KOPT-K1 (cell line): ENCODE results near the gene NADSYN1.
"Not testable (repeated sequence)": the region's sequence is repeated elsewhere in the genome, so short reads cannot be mapped to it uniquely, and the experiment has no call there.

ENCODE experiments used
- H3K27ac ChIP-seq: fragments of 200-600 bp; sonication (generic); 2 replicates; pipeline ENCODE4 v1.5.1; 2016; ENCODE audit warnings: antibody characterized with exemption, mild to moderate bottlenecking, low read depth, low read length; ENCODE audit not compliant: poor library complexity, severe bottlenecking
- H3K36me3 ChIP-seq: fragments of 200-600 bp; sonication (generic); 2 replicates; pipeline ENCODE4 v1.5.1; 2017; ENCODE audit warnings: antibody characterized with exemption, mild to moderate bottlenecking, low read length, moderate library complexity; ENCODE audit not compliant: insufficient read depth
- H3K9me3 ChIP-seq: fragments of 200-600 bp; sonication (generic); 2 replicates; pipeline ENCODE4 v1.5.1; 2017; ENCODE audit warnings: antibody characterized with exemption, low read length, mild to moderate bottlenecking; ENCODE audit not compliant: insufficient read depth, poor library complexity, severe bottlenecking

Gene NADSYN1

DNA sequence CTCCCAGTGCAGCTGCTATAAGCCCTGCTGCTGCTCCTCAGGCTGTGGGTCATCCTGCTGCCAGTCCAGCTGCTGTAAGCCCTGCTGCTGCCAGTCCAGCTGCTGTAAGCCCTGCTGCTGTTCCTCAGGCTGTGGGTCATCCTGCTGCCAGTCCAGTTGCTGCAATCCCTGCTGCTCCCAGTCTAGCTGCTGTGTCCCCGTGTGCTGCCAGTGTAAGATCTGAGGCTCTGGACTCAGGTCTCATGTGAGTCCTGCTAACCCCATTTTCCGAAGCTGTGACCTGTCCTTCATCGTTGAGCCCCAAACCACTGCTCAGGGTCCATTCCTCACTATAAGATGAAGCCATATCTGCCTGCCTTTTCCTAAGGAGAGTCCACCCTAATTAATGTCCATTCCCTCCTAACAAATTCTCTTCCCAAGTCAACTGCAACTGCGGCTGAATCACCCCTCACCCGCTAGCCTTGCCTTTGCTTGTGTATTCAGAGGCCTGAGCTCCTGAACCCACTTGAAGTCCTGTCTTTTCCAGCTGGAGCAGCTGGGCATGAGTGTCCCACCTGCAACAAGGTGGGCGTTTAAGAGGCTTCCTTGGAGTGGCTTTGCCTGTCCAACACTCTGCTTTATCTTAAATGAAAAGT, 74.7 kb downstream of the NADSYN1 start:
- H3K36me3 ChIP-seq = no peaks in the 10 kb centered on the region
- no peaks in the 10 kb centered on the region for H3K9me3 ChIP-seq
- no peak overlapping the region for H3K27ac ChIP-seq

- Histone ChIP-seq H3K27ac (no peak overlapping the region), H3K36me3 (no peaks in the 10 kb centered on the region), H3K9me3 (no peaks in the 10 kb centered on the region)
Measured at GRCh38 chr11:71530602-71531001, 77.6 kb downstream of the NADSYN1 start.

DNA sequence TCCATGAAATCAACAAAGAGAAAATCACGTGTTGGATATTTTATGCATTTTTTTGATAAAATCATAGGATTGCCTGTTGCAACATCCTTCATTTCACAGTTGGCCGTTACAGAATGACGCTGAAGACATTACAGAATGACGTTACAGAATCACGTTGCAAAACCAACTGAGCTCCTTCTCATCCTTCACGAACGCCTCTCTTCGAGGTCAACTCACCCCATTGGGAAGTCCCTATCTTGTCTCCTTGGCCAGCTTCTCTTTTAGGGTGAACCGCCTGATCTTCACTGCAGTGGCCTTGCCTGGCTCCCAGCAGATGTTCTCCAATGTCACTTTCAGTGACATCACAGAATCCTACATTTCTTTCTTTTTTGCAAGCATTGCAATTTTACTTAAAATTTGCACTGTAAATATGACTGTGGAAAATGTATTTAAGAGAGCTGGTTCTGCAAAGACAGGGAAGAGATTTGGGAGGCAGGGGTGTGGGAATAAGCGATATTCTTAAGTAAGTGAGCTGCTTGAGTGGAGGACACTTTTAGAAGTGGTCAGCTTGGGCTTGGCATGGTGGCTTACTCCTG, 79.1 kb downstream of the NADSYN1 start:
- no peaks in the 10 kb centered on the region for H3K36me3 ChIP-seq
- no peak overlapping the region for H3K27ac ChIP-seq
- no peaks in the 10 kb centered on the region for H3K9me3 ChIP-seq

DNA sequence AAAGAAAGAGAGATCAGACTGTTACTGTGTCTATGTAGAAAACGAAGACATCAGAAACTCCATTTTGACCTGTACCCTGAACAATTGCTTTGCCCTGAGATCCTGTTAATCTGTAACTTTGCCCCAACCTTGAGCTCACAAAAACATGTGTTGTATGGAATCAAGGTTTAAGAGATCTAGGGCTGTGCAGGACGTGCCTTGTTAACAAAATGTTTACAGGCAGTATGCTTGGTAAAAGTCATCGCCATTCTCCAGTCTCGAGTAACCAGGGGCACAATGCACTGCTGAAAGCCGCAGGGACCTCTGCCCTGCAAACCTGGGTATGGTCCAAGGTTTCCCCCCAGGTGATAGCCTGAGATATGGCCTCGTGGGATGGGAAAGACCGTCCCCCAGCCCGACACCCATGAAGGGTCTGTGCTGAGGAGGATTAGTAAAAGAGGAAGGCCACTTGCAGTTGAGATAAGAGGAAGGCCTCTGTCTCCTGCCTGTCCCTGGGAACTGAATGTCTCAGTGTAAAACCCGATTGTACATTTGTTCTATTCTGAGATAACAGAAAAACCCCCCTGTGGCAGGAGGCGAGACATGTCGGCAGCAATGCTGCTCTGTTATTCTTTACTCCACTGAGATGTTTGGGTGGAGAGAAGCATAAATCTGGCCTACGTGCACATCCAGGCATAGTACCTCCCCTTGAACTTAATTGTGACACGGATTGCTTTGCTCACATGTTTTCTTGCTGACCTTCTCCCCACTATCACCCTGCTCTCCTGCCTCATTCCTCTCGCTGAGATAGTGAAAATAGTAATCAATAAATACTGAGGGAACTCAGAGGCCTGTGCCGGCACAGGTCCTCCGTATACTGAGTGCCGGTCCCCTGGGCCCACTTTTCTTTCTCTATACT, 82.0 kb downstream of the NADSYN1 start:
- not testable (repeated sequence) for H3K27ac ChIP-seq, H3K9me3 ChIP-seq, H3K36me3 ChIP-seq

GRCh38 chr11:71535825-71536224, 82.8 kb downstream of the NADSYN1 start:
- no peak overlapping the region for H3K27ac ChIP-seq
- peaks cover 15% of the 10 kb centered on the region for H3K9me3 ChIP-seq
- H3K36me3 ChIP-seq = no peaks in the 10 kb centered on the region

DNA sequence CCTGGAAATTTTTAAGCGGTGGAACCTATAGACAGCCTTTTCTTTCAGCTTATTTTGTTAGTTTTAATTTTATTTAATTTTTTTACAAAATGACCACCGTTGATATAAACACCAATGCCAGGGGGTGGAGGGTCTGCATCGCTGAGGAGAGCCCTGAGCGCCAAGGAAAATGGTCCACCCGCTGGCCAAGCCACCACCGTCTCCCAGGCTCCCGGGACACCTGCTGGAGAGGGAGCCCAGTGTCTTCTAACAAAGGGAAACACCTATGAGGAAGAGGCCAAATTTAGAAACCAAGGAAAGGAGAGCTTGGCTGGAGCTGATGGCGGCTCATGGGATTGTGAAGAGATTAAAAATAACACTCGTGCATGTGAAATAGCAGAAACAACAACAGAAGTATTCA, 84.5 kb downstream of the NADSYN1 start:
- no peaks in the 10 kb centered on the region for H3K36me3 ChIP-seq
- H3K27ac ChIP-seq = no peak overlapping the region
- H3K9me3 ChIP-seq = peaks cover 27% of the 10 kb centered on the region

DNA sequence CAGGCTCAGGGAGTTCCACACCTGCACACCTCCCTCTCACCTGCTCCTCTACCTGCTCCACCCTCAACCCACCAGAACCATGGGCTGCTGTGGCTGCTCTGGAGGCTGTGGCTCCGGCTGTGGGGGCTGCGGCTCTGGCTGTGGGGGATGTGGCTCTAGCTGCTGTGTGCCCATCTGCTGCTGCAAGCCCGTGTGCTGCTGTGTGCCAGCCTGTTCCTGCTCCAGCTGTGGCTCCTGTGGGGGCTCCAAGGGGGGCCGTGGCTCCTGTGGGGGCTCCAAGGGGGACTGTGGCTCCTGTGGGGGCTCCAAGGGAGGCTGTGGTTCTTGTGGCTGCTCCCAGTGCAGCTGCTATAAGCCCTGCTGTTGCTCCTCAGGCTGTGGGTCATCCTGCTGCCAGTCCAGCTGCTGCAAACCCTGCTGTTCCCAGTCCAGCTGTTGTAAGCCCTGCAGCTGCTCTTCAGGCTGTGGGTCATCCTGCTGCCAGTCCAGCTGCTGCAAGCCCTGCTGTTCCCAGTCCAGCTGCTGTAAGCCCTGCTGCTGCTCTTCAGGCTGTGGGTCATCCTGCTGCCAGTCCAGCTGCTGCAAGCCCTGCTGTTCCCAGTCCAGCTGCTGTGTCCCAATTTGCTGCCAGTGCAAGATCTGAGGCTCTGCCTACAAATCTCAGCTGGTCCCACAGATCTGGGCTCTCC, 85.1 kb downstream of the NADSYN1 start, which contains the start of gene KRTAP5-8:
KRTAP5-8 (plus strand) TSS at position 49 of the 689 bp plus-strand sequence; CDS start at position 80, 31 bp downstream.
- peaks cover 27% of the 10 kb centered on the region for H3K9me3 ChIP-seq
- H3K27ac ChIP-seq, H3K36me3 ChIP-seq: not testable (repeated sequence)

GRCh38 chr11:71538666-71538990, 85.6 kb downstream of the NADSYN1 start:
- H3K27ac ChIP-seq = no peak overlapping the region
- H3K9me3 ChIP-seq = peaks cover 27% of the 10 kb centered on the region
- no peaks in the 10 kb centered on the region for H3K36me3 ChIP-seq

DNA sequence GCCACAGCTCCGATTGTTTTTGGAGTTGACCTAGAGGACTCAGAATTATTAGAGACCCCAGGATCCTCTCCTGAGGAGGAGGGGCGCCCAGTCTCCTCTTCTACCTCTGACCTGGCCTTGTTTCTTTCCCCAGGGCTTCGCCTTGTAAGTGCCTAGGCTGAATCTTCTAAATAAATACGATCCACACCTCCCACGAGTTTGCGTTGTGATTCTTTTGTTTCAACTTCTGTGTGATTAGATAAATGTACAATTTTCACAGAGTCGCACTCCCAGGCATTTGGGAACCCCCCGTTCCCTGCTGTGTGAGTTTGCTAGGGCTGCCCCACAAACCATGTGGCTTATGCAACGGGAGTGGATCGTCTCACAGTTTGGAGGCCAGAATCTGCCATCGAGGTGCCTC, 86.0 kb downstream of the NADSYN1 start:
- Histone ChIP-seq H3K27ac (no peak overlapping the region), H3K36me3 (no peaks in the 10 kb centered on the region), H3K9me3 (peaks cover 27% of the 10 kb centered on the region)

DNA sequence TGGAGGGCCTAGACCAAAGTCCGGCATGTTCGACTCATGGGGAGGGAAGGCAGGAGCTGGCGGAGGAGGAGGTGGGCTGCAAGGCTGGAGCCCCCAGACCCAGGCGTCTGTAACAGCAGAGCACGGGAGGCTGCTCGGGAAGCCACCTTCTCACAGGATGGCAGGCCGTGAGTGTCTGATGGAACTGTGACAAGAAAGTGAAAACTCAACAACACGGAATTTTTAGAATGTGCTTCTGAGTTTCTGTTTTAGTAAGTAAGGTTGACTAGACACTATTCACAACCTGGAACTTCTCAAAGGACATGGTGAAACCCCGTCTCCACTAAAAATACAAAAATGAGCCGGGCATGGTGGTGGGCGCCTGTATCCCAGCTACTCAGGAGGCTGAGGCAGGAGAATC, 87.0 kb downstream of the NADSYN1 start:
- not testable (repeated sequence) for H3K36me3 ChIP-seq, H3K27ac ChIP-seq
- H3K9me3 ChIP-seq = peaks cover 27% of the 10 kb centered on the region

DNA sequence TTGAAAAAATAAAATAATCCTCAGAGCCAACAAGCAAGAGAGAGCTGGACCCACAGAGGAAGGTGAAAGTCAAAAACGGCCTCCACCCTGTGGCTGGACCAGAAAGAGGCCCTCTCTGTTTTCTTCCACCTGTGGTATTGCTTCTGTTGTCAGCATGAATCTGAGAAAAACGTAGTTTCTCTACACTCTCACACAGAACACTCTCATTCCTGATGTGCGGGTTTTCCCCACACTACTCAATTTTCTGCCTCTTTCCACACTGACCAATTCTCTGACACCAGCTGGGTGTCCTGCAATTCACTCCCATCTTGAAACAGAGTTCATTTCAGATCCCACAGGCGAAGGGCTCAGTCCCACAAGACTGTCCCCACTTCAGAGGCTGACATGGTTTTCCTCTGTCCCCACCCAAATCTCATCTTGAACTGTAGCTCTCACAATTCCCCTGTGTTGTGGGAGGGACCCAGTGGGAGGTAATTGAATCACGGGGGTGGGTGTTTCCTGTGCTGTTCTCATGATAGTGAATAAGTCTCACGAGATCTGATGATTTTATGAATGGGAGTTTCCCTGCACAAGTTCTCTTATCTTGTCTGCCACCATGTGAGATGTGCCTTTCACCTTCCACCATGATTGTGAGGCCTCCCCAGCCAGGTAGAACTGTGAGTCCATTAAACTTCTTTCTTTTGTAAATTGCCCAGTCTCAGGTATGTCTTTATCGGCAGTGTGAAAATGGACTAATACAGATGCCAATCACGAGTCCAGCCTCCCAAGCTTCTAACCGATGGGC, 87.7 kb downstream of the NADSYN1 start:
- not testable (repeated sequence) for H3K36me3 ChIP-seq, H3K27ac ChIP-seq
- peaks cover 27% of the 10 kb centered on the region for H3K9me3 ChIP-seq

- H3K36me3 ChIP-seq = no peaks in the 10 kb centered on the region
- no peak overlapping the region for H3K27ac ChIP-seq
- H3K9me3 ChIP-seq = peaks cover 27% of the 10 kb centered on the region
Measured at GRCh38 chr11:71542382-71542781, 89.4 kb downstream of the NADSYN1 start.

- Histone ChIP-seq H3K27ac (no peak overlapping the region), H3K36me3 (no peaks in the 10 kb centered on the region)
Measured at GRCh38 chr11:71542879-71543777, 90.1 kb downstream of the NADSYN1 start.

GRCh38 chr11:71543866-71544265, 90.9 kb downstream of the NADSYN1 start:
- Histone ChIP-seq H3K36me3 (no peaks in the 10 kb centered on the region), H3K27ac (no peak overlapping the region), H3K9me3 (peaks cover 27% of the 10 kb centered on the region)

More at GRCh38 chr11:71542879-71543777, 90.1 kb downstream of the NADSYN1 start:
- peaks cover 27% of the 10 kb centered on the region for H3K9me3 ChIP-seq
